ENCODE measurements around the gene TBL1X.

Gene TBL1X

DNA sequence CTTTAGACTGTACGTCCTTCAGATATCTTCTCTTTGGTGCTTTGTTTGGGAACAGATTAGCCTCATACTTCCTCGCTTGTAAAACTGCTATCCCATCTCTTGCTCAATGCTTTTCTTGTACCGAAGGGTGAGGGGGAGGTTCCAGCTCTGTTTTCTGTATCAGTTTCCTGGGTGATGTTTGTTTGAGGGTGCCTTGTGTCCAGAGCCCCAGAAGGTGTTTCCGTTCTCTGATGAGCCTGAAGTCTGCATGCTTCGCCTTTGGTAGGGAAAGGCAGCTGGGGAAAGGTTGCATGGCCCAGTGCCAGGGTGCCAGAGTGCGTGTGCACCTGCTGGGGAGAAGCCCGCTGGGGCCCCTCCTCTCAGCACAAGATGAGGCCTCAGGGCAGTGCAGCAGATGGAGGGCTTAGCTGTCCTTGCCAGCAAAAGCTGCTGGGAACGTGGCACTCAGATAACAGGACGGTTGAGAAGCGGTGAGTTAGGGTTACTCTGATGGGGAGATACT is 73.7 kb downstream of the TBL1X start:
- H3K4me3 ChIP-seq (ENCODE audit: low read depth, low read length): no peak overlapping the region
- no peak for DNase-seq (ENCODE audit: low read depth)
- TF ChIP-seq, protein P1, sequence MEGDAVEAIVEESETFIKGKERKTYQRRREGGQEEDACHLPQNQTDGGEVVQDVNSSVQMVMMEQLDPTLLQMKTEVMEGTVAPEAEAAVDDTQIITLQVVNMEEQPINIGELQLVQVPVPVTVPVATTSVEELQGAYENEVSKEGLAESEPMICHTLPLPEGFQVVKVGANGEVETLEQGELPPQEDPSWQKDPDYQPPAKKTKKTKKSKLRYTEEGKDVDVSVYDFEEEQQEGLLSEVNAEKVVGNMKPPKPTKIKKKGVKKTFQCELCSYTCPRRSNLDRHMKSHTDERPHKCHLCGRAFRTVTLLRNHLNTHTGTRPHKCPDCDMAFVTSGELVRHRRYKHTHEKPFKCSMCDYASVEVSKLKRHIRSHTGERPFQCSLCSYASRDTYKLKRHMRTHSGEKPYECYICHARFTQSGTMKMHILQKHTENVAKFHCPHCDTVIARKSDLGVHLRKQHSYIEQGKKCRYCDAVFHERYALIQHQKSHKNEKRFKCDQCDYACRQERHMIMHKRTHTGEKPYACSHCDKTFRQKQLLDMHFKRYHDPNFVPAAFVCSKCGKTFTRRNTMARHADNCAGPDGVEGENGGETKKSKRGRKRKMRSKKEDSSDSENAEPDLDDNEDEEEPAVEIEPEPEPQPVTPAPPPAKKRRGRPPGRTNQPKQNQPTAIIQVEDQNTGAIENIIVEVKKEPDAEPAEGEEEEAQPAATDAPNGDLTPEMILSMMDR (IDR thresholded peaks at IDR 0.05; ENCODE audit: low read depth, low read length, missing control alignments): no peak

DNA sequence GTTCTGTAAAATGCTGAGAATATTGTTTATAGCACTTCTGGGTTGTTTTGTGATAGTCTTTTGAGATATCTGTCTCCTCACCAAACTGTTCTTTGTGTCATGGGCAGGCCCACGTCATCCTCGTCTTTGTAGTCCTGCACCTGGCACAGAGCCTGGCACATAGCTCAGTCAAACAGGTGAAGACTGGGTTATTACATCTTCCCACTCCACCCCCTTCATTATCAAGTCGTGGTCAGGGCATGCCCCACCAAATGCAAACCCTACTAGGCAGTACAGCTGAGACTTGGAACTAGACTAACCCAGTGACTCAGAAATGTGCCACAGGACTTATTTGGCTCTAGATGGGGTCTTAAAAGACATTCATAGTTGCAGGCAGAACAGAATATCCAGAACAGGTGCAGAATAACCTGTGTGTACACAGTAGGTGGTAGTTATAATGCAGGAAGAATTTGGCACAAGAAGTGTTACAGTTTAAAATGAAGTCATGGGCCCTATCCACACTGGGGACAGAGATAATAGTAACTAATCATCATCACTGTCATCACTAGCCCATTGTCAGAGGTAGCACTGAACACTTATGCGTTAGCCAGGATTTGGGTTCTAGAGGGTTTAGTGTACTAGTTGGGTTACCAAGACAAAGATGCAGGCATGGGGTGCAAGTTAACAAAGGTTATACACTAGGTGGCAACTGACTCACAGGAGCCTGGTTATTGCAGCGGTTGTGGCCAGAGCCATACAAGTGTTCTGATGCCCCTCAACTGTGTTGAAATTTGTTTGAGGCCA is 74.9 kb downstream of the TBL1X start:
- H3K4me3 ChIP-seq (ENCODE audit: low read depth, low read length): no peak overlapping the region
- DNase-seq (ENCODE audit: low read depth): no peak
- TF ChIP-seq, protein P1 (IDR thresholded peaks at IDR 0.05; ENCODE audit: low read depth, low read length, missing control alignments): no peak

DNA sequence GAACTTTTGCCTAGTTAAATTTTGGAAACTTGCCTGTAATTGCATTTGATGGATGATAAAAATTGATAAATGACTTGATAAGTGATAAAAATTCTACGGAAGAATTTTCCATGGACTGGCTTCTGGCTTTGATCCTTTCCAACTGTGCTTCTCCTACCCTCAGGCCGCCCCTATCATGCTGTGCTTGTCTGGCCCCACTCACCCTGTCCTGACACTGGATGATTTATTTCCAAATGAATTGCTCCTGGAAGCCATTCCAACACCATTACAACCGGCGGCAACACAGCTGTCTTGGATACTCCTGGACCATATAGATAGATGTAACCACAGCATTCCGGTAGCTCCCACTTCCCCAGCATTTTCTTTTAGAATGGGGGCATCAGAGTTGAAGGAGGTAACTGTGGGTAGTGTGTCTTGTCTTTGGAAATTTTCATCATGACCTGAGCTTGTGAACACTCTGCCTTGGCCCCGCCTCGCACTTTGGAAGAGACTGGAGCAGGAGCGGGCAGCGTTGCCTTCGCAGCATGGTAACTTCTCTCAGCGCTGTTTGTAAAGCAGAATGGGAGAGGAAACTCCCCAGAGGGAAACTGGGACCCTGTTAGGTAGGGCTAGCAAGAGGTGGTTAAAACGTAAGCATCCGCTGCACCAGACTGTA is 77.4 kb downstream of the TBL1X start:
- no peak overlapping the region for H3K4me3 ChIP-seq (ENCODE audit: low read depth, low read length)
- DNase-seq (ENCODE audit: low read depth): no peak
- TF ChIP-seq, protein P1 (IDR thresholded peaks at IDR 0.05; ENCODE audit: low read depth, low read length, missing control alignments): no peak

DNA sequence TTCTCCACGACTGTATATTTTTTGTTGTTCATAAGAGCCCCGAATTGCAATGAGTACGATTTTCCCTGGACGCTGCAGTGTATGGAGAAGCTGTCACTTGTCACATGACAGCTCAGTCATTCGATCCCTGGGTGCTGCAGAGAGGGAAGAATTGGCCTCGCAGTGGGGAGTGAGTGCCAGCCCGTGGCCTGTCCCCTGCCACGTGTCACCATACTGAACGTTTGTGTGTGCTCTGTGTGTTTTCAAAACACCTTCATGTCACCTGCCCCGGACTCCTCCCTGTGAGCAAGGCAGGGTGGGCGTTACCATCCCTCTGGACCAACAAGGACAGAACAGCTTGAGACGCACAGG is 77.9 kb downstream of the TBL1X start:
- TF ChIP-seq, protein P1 (IDR thresholded peaks at IDR 0.05; ENCODE audit: low read depth, low read length, missing control alignments): no peak
- no peak overlapping the region for H3K4me3 ChIP-seq (ENCODE audit: low read depth, low read length)
- DNase-seq (ENCODE audit: low read depth): no peak

DNA sequence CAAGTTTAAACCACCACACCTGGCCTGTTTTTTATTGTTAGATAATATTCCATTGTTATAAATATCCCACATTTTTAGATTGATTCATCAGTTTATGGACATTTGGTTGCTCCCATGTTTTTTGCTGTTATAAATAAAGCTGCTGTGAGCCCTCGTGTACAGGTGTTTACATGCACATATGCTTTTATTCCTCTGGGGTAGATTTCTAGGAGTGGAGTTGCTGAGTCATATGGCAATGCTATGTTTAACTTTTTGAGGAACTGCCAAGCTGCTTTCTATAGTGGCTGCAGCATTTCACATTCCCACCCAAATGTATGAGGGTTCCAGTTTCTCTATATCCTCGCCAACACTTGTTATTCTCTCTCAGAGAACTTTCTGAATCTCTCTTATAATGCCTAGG is 90.5 kb downstream of the TBL1X start:
- H3K4me3 ChIP-seq (ENCODE audit: low read depth, low read length): no peak overlapping the region
- DNase-seq (ENCODE audit: low read depth): no peak
- TF ChIP-seq, protein P1 (IDR thresholded peaks at IDR 0.05; ENCODE audit: low read depth, low read length, missing control alignments): no peak

DNA sequence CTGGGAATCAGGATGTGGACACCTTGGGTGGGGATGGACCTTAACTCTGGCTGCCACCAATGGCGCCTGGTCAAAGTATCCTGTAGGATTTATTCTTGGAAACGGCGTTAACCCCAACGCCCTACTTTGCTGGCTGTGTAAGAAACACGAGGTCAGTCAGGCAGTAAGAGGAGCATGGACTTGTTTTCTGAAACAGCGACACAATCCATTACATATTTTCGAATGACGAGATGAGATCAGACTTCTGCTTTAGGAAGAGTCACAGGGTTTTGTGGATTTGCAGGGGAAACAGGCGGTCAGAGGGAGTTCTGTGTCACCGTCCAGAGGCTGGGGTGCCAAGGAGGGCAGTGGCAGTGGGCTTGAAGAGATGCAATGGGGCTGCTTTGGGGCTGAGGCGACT is 92.2 kb downstream of the TBL1X start:
- TF ChIP-seq, protein P1 (IDR thresholded peaks at IDR 0.05; ENCODE audit: low read depth, low read length, missing control alignments): no peak
- DNase-seq (ENCODE audit: low read depth): no peak

More for the DNA sequence above, 92.2 kb downstream of the TBL1X start:
- no peak overlapping the region for H3K4me3 ChIP-seq (ENCODE audit: low read depth, low read length)

Measured in GM12864 (cell line).